WTC11 (cell line): ENCODE data around the gene NLGN1. TPM values are rescaled to one million over a fixed set of nuclear protein-coding genes. Genes with fewer than 3 reads are reported as not detected.

Experiments
- ATAC-seq: fragments of 200-7000 bp; cut with Tn5 transposase; 2 replicates; pipeline ENCODE4 v1.10.0; 2021; ENCODE audit warnings: mild to moderate bottlenecking, moderate library complexity
- CTCF ChIA-PET: fragments of 300-600 bp; sonication (Branson Sonifier 250); formaldehyde crosslinking; loops from one replicate; lab custom pipeline; 2021; ENCODE audit warnings: antibody characterized with exemption; lab: Charles Lee
- POLR2A ChIA-PET: fragments of 350-600 bp; sonication (Branson Sonifier 250); formaldehyde crosslinking; loops from one replicate; lab custom pipeline; 2021; ENCODE audit warnings: antibody characterized with exemption; lab: Charles Lee
- DNase-seq: peaks from one replicate; pipeline ENCODE4 v3.0.0; 2021; ENCODE audit warnings: low spot score
- H3K27ac Mint-ChIP-seq: 2 replicates; pipeline ENCODE4 v1.8.0; 2021; ENCODE audit warnings: mixed read lengths
- H3K27me3 Mint-ChIP-seq: 2 replicates; pipeline ENCODE4 v1.8.0; 2021; ENCODE audit warnings: low read depth, mild to moderate bottlenecking, moderate library complexity, mixed read lengths
- H3K36me3 Mint-ChIP-seq: 2 replicates; pipeline ENCODE4 v1.8.0; 2021; ENCODE audit warnings: mixed read lengths
- H3K4me1 Mint-ChIP-seq: 2 replicates; pipeline ENCODE4 v1.8.0; 2022; ENCODE audit warnings: mixed read lengths
- H3K4me3 Mint-ChIP-seq: 2 replicates; pipeline ENCODE4 v1.8.0; 2021; ENCODE audit warnings: mild to moderate bottlenecking, moderate library complexity, mixed read lengths
- H3K9me3 Mint-ChIP-seq: 2 replicates; pipeline ENCODE4 v1.8.0; 2021; ENCODE audit warnings: mixed read lengths
- AFF4 ChIP-seq: sonication (generic); formaldehyde crosslinking; IDR thresholded peaks from 2 replicates; pipeline ENCODE4 v1.8.1; 2023; ENCODE audit warnings: mild to moderate bottlenecking, missing genetic modification reagents, borderline replicate concordance
- AR ChIP-seq: fragments of 250-450 bp; sonication (Bioruptor Pico); IDR thresholded peaks from 2 replicates; pipeline ENCODE4 v1.9.0; 2021; ENCODE audit warnings: mild to moderate bottlenecking
- ARID4B ChIP-seq: sonication (generic); formaldehyde crosslinking; IDR thresholded peaks from 2 replicates; pipeline ENCODE4 v1.8.0; 2023; ENCODE audit warnings: missing genetic modification reagents, mild to moderate bottlenecking, borderline replicate concordance
- ETV6 ChIP-seq: sonication (generic); formaldehyde crosslinking; IDR thresholded peaks from 2 replicates; pipeline ENCODE4 v1.8.1; 2022; ENCODE audit warnings: mild to moderate bottlenecking, missing genetic modification reagents
- IRF1 ChIP-seq: sonication (generic); formaldehyde crosslinking; IDR thresholded peaks from 2 replicates; pipeline ENCODE4 v1.8.0; 2023; ENCODE audit warnings: missing genetic modification reagents
- KAT7 ChIP-seq: sonication (generic); formaldehyde crosslinking; IDR thresholded peaks from 2 replicates; pipeline ENCODE4 v1.8.1; 2023; ENCODE audit warnings: missing genetic modification reagents, mild to moderate bottlenecking, borderline replicate concordance
- MXD4 ChIP-seq: fragments of 250-450 bp; sonication (Bioruptor Pico); IDR thresholded peaks from 2 replicates; pipeline ENCODE4 v1.8.0; 2021; ENCODE audit warnings: mild to moderate bottlenecking, moderate library complexity, borderline replicate concordance
- NFYB ChIP-seq: sonication (generic); formaldehyde crosslinking; conservative IDR thresholded peaks from 2 replicates; pipeline ENCODE4 v1.8.0; 2022; ENCODE audit warnings: low read depth, missing genetic modification reagents
- RORB ChIP-seq: fragments of 250-450 bp; sonication (Bioruptor Pico); IDR thresholded peaks from 2 replicates; pipeline ENCODE4 v1.9.0; 2021; ENCODE audit warnings: mild to moderate bottlenecking
- SMAD3 ChIP-seq: sonication (generic); formaldehyde crosslinking; IDR thresholded peaks from 2 replicates; pipeline ENCODE4 v1.8.0; 2022; ENCODE audit warnings: missing genetic modification reagents, mild to moderate bottlenecking, borderline replicate concordance
- TEAD1 ChIP-seq: sonication (generic); formaldehyde crosslinking; IDR thresholded peaks from 2 replicates; pipeline ENCODE4 v1.8.0; 2022; ENCODE audit warnings: mild to moderate bottlenecking, missing genetic modification reagents
- USF1 ChIP-seq: sonication (generic); formaldehyde crosslinking; IDR thresholded peaks from 2 replicates; pipeline ENCODE4 v1.8.0; 2022; ENCODE audit warnings: mild to moderate bottlenecking, missing genetic modification reagents
- total RNA-seq: library from RNA; stranded (reverse); gene quantifications from 3 replicates; pipeline ENCODE4 v1.2.3, GENCODE V29; 2021

The NLGN1 gene
- total RNA-seq, 1 experiment from 2014 or later = 12.4 TPM

GRCh38 chr3:174169736-174170135 lies 772.2 kb downstream of the NLGN1 start (continued):
- TF ChIP-seq USF1 (no peak), MXD4 (CRISPR knock-in tag) (no peak), KAT7 (CRISPR knock-in tag) (no peak), TEAD1 (no peak)

GRCh38 chr3:174170248-174170647 lies 772.7 kb downstream of the NLGN1 start:
- ChIA-PET CTCF (no interaction called here), POLR2A (no interaction called here)
- no peak for DNase-seq
- H3K27ac Mint-ChIP-seq = no peak overlapping the region
- no peaks in the 10 kb centered on the region for H3K27me3 Mint-ChIP-seq
- peaks cover 37% of the 10 kb centered on the region for H3K9me3 Mint-ChIP-seq
- no peak for ATAC-seq
- H3K36me3 Mint-ChIP-seq = peaks cover 10% of the 10 kb centered on the region
- TF ChIP-seq ETV6 (CRISPR knock-in tag) (no peak), NFYB (CRISPR knock-in tag) (no peak), SMAD3 (CRISPR knock-in tag) (no peak), IRF1 (CRISPR knock-in tag) (no peak), ARID4B (no peak), AFF4 (no peak), RORB (CRISPR knock-in tag) (no peak), AR (CRISPR knock-in tag) (no peak)
- TF ChIP-seq, all 79 proteins: peak for 0
- Mint-ChIP-seq H3K4me1 (peaks cover 3% of the 10 kb centered on the region; the same call in 1 of the 2 replicates), H3K4me3 (no peak overlapping the region)
